Testis (tissue), 2 donors: ENCODE data around the gene RASA4B.

ENCODE experiments used
- CTCF ChIP-seq, 3 experiments: fragments of 450-650 bp in 2 of 3; fragments of 200-600 bp in 1 of 3; sonication (generic) in 1 of 3; IDR thresholded peaks; one replicate each; pipeline ENCODE4 v1.5.1; 2016 to 2019; ENCODE audit warnings: antibody characterized with exemption in 3 of 3, mild to moderate bottlenecking in 2 of 3, moderate library complexity in 1 of 3
- POLR2A ChIP-seq: fragments of 450-650 bp; IDR thresholded peaks from one replicate; pipeline ENCODE4 v1.6.1; 2017; ENCODE audit warnings: antibody characterized with exemption, mild to moderate bottlenecking, moderate library complexity

GRCh38 chr7:102457352-102457924 lies 60.1 kb downstream of the RASA4B start:
- TF ChIP-seq CTCF (IDR thresholded peaks at IDR 0.05) (no peak), POLR2A (no peak)
